8988T (cell line): ENCODE measurements around the gene CYP2W1.

Experiments used
- DNase-seq: peaks from one replicate; pipeline ENCODE4 v3.0.0; 2011

The CYP2W1 gene

DNA sequence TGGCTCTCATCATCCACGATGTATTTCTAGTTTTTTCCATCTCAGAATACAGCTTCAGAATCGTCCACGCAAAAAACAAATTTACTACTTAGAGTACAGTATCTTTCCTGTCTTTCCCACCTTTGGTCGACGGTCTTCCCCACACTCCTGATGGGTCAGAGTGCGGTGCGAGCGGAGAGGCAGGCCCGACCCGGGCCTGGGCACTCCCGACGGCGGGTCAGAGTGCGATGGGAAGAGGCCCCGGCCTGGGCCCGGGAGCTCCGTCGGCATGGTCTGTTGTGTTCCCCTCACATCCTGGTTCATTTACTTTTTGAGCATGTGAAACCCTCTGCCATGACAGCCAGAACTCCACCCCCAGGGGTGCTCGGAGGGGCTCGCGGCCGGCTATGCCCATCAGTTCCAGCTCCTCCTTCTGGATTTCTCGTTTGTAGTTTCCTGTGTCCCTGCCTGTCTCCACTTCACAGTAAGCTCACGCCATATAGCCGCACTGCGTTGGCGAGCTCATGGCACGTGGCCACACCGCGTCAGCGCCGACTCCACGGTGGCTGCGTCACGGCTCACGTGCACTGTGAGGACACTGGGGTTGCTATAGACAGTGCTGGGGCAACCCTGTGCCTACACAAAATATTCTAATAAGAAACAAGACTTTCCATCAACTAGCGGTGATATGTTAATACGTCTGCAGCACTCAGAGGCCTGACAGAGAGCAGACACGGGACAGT, 15.5 kb upstream of the CYP2W1 start:
- no peak for DNase-seq

DNA sequence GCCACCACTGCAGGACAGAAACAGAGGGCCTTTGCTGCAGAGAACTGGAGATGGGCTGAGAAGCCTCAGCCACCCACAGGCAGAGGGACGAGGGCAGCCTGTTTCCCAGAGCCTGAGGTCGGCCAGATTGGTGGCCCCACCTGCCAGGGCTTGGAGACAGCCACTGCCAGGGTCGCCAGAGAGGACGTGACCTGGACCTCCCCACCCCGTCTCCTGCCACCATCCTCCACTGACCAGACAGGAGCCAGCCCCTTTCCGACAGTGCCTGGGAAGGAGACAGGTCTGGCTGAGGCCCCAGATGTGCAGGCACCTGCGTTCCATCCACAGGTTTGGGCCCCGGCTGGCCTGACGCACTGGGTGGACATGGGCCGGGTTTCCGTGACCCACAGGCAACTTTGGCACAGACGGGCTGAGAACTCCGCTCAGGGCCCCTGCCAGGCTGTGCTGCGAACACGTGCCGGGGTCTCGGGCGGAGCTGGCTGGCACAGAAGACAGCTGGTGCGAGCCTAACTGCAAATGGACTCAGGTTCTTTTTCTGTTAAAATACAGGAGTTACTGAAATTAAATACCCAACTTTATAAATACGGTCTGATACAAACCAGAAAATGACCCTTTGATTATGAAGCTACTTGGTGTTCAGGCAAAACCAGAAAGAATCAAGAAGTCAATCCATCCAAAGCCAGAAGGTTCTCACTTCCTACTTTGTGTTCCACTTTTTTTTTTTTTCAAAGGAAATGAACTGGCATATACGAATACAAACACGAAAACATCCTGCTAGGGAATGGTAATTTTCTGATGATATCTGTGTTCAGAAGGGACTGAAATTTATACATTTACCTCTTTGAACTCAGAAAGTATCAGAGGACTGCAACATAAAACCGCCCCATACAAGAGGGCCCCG, 14.5 kb upstream of the CYP2W1 start:
- DNase-seq, result no peak

DNA sequence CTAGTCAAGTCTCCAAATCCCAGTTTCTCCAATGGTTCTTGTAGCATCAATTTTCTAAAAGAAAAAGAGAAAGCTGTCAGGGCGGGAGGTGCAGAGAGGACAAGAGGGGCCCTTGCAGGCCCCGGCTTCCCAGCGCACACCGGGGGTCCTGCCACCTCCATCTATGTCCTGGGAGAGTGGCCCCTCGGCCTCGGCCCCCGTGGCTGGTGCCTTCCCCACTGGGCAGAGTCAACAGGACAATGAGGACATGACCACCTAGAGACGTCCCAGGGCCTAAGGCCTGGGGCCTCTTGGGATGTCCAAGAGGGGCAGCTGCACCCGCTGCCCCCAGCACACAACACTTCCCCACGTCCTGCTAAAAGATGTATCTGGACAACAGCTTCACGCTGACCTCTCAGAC, 13.6 kb upstream of the CYP2W1 start:
- DNase-seq, result no peak

DNA sequence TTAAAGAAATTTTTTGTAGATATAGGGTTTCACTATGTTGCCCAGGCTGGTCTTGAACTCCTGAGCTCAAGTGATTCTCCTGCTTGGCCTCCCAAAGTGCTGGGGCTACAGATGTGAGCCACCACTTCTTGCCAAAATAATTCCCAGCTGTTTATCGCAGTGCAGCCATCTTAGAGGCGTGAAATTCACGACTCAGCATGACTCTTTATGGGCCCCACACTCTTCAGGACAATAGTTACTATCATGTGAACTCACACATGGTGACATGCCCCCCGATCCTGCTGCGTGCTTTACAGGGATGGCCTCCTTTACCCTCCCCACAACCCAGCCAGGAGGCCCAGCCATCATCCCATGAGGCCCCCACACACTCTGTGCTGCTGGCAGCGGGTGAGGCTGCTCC, 12.2 kb upstream of the CYP2W1 start:
- no peak for DNase-seq

DNA sequence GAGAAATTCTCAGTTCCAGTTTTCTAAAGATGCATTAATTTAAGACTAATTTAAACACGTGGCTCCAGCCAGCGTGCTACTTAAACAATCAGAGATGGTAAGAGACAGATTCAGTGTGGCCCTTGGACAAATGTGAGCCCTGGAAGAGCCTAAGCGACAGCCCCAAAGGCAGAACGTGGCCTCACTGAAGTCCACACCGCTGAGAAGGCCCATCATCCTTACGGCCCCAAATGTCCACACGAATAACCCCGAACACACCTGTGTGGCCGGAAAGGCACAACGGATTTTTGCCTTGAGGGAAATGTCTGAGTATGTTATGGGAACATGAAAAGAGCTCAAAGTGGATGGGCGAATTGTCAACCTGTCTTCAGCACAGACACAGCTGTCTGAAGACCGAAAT, 10.9 kb upstream of the CYP2W1 start:
- DNase-seq, result no peak

DNA sequence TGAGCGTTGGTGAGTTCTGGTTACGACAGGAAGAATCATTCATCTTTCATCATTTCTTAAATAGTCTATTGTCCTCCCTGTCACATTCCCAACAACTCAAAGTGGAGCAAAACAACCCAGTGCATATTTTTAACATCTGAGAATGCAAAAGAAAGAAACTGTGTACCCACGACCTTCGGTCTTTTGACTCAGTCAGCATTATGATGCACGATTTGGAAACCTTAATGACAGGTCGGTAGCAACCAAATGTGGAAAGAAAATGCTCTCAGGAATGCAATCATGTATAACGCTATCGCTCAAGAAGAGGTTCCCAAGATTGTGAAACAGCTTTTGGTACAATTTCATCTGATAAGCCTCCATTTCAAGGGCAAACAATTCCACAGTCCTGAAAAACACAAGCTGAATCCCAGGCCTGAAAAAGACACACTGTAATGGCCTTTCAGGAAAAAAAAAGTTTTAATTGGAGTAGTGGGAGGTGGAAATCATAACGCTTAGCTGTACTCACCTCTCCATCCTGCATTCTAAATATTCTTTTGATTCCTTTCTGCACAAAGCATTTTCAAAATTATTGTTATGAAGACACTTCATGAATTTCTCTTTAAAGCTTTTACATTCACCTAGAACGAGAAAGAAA, 10.2 kb upstream of the CYP2W1 start:
- DNase-seq, result no peak

DNA sequence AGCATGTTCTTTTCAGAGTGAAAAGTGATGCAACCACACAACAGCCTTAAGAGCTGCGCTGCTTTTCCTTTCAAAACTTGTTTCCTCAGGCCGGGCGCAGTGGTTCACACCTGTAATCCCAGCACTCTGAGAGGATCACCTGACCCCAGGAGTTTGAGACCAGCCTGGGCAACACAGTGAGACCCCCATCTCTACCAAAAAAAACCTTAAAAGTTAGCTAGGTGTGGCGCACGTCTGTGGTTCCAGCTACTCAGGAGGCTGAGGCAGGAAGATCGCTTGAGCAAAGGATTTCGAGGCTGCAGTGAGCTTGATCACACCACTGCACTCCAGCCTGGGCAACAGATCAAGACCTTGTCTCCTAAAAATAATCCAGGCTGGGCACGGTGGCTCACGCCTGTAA, 9.7 kb upstream of the CYP2W1 start:
- no peak for DNase-seq

DNA sequence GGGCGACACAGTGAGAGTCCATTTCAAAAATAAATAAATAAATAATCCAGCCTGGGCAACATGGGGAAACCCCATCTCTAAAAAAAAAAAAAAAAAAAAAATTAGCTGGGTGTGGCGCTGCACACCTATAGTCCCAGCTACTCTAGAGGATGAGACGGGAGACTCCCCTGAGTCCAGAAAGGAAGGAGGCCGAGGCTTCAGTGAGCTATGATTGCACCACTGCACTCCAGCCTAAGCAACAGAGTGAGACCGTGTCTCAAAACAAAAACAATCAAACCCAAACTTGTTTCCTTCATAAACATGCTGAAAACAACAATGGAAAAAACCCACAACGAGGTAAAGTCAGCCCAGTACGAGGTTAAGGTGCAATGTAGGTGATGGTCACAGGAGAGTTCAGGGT, 8.8 kb upstream of the CYP2W1 start:
- no peak for DNase-seq

DNA sequence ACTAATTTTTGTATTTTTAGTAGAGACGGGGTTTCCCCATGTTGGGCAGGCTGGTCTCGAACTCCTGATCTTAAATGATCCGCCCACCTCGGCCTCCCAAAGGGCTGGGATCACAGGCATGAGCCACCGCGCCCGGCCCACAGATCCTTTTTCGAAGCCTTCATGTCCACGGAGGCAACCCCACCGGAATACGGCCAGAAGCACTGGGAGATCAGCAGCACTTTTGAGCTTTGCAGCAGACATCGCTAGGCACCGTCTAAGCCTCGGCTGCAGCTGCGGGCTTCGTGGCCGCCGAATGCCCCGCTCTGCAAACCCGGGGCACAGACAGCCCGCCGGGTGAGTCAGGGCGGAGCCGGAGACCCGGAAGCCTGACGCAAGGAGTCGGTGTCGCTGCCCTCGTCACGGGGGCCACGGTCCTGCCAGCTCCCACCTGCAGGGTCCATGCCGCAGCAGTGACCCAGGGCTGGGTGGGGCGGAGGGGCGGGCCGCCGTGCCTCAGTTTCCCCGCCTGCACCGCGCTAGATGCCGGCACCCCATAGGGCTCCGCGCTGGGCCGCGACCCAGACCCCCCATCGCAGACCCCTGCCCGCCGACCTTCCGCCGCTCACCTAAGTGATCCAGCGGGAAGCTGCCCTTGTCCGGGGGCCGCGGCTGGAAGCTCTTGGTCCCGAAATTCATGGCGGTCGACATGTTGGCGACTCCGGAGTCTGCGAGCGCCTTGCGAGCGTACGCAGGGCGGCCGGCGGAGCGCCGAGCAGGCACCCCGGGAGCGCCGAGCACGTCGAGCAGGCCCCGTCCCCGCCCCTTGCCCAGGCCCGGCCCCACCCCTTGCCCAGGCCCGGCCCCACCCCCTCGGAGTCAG, 7.9 kb upstream of the CYP2W1 start, which contains the start of gene COX19:
COX19 (minus strand) TSS at position 730 of the 862 bp plus-strand sequence; CDS start at position 690, 40 bp downstream.
- peak; percentile 61 for DNase-seq

DNA sequence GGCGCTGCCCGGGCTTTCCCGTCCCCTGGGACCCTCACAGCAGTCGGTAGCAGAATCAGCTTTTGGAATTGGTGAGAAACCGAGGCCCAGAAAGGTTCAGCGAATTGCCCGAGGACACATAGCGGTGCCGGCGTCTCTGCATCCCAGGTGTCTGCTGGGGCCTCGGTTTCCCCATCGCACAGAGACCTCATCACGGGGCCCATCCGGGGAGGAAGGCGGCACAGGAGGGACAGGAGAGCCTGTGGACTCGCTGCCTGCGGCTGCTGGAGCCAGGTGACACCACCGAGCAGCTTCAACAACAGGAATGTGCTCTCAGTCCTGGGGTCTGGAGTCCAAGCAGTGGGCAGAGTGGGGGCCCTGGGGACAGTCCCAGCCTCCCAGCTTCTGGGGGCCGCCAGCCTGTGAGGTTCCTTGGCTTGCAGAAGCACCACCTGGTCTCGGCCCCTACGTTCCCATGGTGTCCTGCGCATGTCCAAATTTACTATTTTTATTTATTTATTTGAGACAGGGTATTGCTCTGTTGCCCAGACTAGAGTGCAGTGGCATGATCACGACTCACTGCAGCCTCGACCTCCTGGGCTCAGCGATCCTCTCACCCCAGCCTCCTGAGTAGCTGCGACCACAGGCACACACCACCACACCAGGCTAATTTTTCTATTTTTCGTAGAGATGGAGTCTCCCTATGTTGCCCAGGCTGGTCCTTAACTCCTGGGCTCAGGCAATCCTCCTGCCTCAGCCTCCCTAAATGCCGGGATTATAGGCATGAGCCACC, 7.1 kb upstream of the CYP2W1 start:
- no peak for DNase-seq

DNA sequence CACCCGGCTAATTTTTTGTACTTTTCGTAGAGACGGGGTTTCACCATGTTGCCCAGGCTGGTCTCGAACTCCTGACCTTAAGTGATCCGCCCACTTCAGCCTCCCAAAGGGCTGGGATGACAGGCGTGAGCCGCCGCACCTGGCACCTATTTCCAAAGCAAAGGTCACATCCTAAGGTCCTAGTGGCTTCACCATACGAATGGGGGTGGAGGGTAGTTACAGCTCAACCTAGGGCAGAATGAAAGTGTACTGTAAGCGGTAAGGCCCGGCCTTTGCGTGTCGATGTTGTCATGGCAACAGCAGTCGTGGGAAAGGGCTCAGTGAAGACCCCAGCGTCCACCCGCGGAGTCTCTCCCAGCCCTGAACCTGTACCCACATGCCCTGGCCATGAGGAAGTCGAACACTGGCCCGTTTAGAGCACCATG, 6.1 kb upstream of the CYP2W1 start:
- no peak for DNase-seq

DNA sequence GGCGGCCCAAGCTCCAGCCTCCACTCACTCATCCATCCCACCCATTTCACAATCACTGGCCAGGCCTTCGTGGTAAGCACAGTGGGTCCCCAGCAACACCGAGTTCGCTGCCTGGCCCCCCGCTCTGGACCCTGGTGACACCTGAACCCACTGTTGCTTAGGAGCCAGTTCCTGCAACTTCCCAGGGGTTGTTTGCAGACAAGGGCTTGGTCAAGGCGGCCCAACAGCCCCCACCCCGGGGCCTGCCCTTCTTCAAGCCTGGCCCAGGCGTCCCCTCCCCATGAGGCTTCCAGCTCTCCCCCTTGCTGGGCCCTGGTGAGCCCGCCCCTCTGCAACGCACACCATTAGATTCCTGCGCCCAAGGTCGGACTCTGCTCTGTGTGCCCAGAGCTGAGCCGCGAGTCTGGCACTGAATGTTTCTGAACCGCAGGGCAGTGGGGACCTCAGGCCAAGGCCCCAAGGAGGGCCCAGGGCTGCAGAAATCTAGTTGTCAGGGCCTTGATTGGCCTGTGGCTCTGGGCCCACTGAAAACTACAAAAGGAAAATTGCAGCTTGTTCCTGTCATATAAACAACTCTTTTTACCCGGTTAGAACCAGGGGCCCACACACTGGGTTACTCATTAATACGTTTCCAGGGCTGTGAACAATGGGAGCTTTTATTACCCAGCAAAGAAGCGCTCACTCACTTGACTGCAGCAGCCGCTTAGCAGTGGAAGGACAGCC, 5.5 kb upstream of the CYP2W1 start:
- DNase-seq, result no peak

DNA sequence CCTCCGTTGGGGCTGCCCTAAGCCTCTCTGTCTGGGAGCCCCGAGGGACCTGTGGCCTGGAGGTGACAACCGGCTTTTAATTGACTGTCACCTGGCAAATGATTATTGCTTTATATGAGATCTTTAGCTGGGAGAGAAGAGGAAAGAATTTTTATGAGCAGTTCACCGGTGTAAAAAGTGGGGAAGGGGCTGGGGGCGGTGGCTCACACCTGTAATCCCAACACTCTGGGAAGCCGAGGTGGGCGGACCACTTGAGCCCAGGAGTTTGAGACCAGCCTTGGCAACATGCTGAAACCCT, 5.0 kb upstream of the CYP2W1 start:
- DNase-seq, result no peak

DNA sequence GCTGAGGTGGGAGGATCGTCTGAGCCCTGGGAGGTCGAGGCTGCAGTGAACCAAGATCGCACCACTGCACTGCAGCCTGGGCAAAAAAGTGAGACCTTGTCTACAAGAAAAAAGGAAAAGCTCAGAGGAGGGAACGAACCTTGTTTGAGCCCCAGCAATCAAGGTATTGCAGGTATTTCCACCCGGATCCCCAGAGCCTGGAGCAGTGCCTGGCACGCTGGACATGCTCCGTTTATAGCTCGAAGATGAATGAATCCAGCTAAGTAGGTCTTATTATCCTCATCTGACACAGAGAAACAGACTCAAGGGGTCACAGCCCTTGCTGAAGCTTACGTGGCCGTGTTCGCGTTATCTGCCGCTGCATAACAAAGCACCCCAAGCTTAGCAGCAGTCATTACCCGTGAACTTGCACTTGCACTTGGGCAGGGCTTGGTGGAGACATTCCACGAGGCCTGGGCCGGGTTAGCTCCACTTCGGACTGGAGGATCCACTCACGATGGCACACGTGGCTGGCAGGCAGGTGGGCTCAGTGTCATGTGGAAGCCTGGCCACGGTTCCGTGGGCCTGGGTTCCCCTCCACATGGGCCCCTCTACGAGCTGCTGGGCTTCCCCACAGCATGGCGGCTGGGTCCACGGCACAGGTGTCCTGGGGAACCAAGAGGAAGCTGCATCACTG, 4.4 kb upstream of the CYP2W1 start:
- DNase-seq, result no peak

DNA sequence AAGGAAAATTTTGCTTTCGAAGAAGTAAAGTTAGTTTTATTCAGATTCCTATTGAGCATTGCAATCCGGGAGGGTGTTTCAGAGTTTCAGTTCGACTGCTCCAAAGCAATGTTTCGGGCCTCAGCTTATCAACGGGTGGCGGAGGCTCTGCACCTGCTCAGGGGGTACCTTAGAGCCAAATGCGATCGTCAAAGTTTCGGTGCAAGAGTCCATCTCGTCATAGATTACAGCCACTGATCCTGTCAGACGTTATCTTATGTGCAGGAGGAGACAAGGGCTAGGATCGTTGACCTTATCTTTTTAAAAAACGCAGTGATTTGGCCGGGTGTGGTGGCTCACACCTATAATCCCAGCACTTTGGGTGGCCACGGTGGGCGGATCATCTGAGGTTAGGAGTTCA, 3.8 kb upstream of the CYP2W1 start:
- no peak for DNase-seq

DNA sequence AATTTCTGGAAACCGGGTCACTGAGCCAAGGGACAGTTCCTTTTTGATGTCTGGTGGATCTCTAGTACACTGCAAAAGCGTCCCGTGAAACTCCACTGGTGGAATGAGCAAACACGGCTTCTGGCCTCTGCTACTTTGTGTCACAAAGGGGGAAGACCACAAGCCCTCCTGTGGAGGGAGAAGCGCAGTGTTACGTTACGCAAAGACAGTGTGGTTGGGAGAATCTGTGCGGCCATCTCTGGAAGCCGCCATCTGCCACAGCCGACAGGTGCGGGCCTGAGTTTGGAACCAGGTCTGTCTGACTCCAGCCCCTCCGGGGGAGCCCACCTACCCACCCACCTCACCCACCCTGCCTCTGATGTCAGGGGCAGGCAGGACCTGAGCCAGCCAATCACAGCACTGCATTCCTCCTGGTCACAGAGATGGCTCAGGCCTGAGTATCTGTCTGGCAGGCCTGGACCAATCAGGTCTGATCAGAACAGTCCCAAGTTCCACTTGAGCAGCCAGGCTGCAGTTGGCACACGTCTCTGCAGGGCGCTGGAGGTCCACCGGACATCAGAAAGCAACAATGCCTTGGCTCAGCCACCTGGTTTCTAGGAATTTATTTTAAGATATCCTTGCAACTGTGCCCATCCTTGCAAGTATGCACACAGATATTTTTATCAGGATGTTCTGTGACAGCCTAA, 3.0 kb upstream of the CYP2W1 start:
- no peak for DNase-seq

DNA sequence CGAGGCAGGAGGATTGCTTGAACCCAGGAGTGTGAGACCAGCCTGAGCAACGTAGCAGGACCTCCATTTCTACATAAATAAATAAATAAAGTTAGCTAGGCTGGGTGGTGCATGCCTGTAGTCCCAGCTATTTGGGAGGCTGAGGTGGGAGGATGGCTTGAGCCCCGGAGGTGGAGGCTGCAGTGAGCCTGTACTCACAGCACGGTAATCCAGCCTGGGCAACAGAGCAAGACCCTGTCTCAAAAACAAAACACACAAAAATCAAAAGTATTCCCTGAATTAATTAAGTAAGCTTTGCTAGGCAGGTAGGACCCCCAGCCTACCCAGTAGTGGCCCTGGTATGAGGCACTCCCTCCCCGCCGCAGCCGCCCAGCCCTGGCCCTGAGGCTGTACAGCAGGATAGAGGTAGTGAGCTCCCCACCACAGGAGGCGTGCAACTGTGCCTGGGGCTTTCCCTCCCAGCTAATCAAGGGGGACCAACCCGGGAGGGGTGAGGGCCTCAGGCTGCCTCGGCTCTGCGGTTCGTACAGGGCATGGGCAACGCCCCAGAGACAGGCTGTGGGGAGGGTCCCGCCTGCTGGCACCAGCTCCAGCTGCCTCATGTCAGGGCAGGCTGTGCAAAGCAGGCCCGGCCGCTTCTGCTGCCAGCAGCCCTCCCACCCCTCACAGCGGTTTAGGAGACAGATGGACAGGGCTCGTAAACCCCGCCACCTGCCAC, 1.0 kb upstream of the CYP2W1 start:
- DNase-seq, result no peak

DNA sequence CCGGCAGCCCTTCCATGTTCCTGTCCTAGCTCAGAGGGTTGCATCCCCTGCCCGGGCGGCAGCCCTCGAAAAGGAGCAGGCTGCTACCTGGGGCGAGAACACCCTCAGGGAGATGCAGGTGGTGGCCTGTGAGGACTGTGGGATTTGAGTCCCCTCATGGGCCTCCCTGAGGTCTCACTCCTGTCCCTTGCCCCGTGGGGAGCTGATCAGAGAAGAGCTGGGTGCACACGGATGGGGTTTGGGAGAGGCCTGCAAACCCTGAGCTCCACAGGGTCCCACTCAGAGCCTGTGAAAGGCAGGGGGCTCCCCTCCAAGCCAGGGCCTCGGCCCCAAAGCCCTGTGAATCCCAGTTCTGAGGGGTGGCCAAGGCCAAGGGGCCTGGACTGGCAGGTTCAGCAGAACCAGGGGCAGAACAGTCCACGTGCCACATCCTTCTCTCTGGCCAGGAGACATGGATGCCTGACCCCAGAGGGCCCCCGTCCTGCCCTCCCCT, 424 bp upstream of the CYP2W1 start:
- no peak for DNase-seq

DNA sequence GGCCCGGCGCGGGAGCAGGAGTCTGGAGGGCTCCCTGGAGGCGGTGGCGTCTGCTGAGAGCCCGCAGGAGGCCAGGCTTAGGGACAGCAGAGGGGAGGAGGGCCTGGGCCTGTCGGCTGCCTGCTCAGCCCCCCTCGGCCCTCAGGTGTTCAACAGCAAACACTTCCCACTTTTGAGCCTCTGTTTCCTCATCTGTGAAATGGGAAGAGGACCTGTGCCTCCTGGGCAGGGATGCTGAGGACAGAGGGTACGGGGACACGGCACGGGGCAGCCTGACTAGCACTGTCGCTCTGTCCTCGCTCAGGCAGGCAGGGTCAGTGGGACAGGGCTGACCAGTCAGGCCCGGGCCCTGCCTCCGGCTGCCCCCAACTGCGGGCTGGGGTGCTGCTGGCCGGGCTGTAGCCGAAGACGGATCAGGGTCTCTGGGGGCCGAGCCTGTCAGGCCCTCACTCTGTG, 663 bp downstream of the CYP2W1 start:
- no peak for DNase-seq
